BE2C (cell line): ENCODE results near the gene SRBD1.

Source experiments
- DNase-seq: peaks from one replicate; pipeline ENCODE4 v3.0.0-alpha.2; 2020
- H3K27me3 ChIP-seq: fragments of 250-450 bp; sonication (Bioruptor Pico); 2 replicates; pipeline ENCODE4 v1.5.1; 2020; ENCODE audit warnings: mild to moderate bottlenecking
- H3K36me3 ChIP-seq: fragments of 250-450 bp; sonication (Bioruptor Pico); 2 replicates; pipeline ENCODE4 v1.5.1; 2020; ENCODE audit warnings: mild to moderate bottlenecking
- H3K4me1 ChIP-seq: fragments of 250-450 bp; sonication (Bioruptor Pico); 2 replicates; pipeline ENCODE4 v1.5.1; 2020
- H3K4me3 ChIP-seq: 2 replicates; pipeline ENCODE4 v1.5.1; 2011; ENCODE audit warnings: low read depth, low read length
- H3K9me3 ChIP-seq: fragments of 250-450 bp; sonication (Bioruptor Pico); 2 replicates; pipeline ENCODE4 v1.5.1; 2020
- CTCF ChIP-seq: IDR thresholded peaks from 2 replicates; pipeline ENCODE4 v1.5.1; 2012; ENCODE audit warnings: mild to moderate bottlenecking, low read depth, low read length

Gene SRBD1

DNA sequence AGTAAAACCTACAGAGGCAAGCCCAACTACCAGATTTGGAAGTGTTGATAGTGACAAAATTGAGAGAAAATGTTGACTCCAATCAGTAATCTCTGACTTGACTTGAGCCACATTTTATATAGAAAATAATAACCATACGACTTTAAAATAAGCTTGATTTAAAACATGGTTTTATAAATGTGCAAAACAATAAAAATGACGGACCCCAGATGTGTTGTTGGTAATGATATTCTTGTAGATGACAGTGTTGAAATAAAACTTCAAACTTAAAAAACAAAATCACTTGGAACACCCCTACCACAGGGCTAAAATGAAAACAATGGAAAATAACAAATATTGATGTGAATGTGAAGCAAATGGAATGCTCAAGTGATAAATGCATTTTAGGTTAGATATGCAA, 188.1 kb downstream of the SRBD1 start:
- DNase-seq: no peak
- H3K36me3 ChIP-seq: no peaks in the 10 kb centered on the region
- H3K4me1 ChIP-seq: no peaks in the 10 kb centered on the region
- no peak overlapping the region for H3K4me3 ChIP-seq
- no peaks in the 10 kb centered on the region for H3K27me3 ChIP-seq
- no peak for TF ChIP-seq CTCF
- H3K9me3 ChIP-seq: no peaks in the 10 kb centered on the region

DNA sequence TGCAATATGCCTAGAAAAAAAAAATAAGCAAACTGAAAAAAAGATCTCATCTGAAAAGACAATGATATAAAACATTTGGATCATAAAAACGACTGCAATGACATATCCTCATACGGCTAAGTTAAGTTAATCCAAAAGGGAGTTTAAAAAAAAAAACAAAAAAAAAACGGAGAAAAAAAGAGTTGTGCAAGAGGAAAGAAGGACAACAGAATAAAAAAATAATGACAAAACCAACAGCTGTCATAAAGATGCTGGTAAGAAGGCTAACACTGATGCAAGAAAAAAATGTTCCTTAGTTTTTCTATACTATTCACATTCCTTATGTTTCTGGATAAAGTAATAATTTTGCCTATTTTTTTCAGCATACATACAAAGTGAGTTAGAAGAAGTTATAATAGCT, 192.5 kb downstream of the SRBD1 start:
- H3K4me3 ChIP-seq: no peak overlapping the region
- no peaks in the 10 kb centered on the region for H3K4me1 ChIP-seq
- DNase-seq: no peak
- H3K27me3 ChIP-seq: no peaks in the 10 kb centered on the region
- no peak for TF ChIP-seq CTCF
- H3K9me3 ChIP-seq: no peaks in the 10 kb centered on the region
- H3K36me3 ChIP-seq: no peaks in the 10 kb centered on the region; the same call in 1 of the 2 replicates

DNA sequence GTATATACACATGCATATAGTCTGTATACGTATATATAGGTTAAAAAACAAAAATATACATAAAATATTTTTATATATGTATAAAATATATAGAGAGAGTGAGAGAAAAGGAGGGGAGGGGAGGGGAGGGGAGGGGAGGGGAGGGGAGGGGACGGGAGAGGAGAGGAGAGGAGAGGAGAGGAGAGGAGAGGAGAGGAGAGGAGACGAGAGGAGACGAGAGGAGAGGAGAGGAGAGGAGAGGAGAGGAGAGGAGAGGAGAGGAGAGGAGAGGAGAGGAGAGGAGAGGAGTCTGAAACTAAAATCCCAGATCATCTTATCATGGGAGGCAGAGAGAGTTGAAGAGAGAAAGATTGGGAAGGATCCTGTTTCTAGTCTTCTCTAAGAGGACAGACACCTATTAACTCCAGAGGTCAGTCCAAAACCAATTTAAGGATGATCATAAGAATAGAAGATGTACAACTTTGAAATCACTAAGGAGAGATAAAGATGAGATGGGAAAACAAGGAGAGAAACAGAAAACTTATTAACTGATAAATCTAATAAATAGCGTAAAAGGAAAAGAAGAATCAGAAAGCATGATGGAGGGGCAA, 195.4 kb downstream of the SRBD1 start:
- Histone ChIP-seq H3K9me3 (no peaks in the 10 kb centered on the region), H3K27me3 (no peaks in the 10 kb centered on the region), H3K4me1 (no peaks in the 10 kb centered on the region), H3K36me3 (no peaks in the 10 kb centered on the region; the same call in none of the 2 replicates), H3K4me3 (no peak overlapping the region)
- no peak for TF ChIP-seq CTCF
- no peak for DNase-seq

DNA sequence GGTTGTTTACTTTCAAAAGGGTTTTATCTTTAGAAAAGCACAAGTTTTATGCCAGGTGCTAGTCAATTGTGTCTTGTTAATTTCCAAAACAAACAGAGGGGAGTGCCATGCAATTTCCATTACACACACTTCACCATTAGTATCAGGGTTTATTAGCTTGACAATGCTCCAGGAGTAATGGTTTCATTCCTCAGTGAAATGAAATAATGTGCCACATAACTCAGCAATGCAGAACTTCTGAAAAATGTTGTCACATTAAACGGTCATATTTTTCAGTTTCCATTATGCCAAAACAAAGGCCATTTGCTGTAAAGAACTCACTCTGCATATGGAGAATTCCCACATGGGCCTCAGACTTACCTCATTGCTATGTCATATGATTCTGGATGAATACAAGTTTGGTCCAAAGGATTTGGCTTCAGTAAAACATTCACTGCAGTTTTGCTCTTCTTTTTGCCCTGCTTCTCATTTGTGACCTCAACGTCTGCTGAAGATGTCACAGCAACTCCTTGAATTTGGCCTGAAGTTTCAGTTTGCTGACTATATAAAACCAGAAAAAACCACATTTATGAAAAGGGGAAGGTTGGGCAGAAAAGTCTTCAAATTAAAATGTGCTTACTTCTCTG, 198.2 kb downstream of the SRBD1 start:
- H3K9me3 ChIP-seq: no peaks in the 10 kb centered on the region
- no peak overlapping the region for H3K4me3 ChIP-seq
- no peaks in the 10 kb centered on the region for H3K27me3 ChIP-seq
- no peaks in the 10 kb centered on the region; the same call in none of the 2 replicates for H3K36me3 ChIP-seq
- no peak for TF ChIP-seq CTCF
- DNase-seq: no peak
- no peaks in the 10 kb centered on the region for H3K4me1 ChIP-seq

- DNase-seq: no peak
- no peaks in the 10 kb centered on the region for H3K4me1 ChIP-seq
- no peaks in the 10 kb centered on the region for H3K9me3 ChIP-seq
- H3K36me3 ChIP-seq: no peaks in the 10 kb centered on the region; the same call in none of the 2 replicates
- H3K4me3 ChIP-seq: no peak overlapping the region
- TF ChIP-seq CTCF: no peak
- H3K27me3 ChIP-seq: no peaks in the 10 kb centered on the region
Observed at GRCh38 chr2:45409677-45410076, 201.4 kb downstream of the SRBD1 start.

- H3K36me3 ChIP-seq: no peaks in the 10 kb centered on the region; the same call in none of the 2 replicates
- no peak for DNase-seq
- H3K4me1 ChIP-seq: no peaks in the 10 kb centered on the region
- H3K4me3 ChIP-seq: no peak overlapping the region
- no peak for TF ChIP-seq CTCF
- no peaks in the 10 kb centered on the region for H3K27me3 ChIP-seq
- no peaks in the 10 kb centered on the region for H3K9me3 ChIP-seq
Observed at GRCh38 chr2:45406621-45407020, 204.4 kb downstream of the SRBD1 start.
